ENCODE data around the gene PNKP.

- TF ChIP-seq EP300 (conservative IDR thresholded peaks at IDR 0.05; ENCODE audit: poor library complexity, severe bottlenecking) (no peak), TAF1 (IDR thresholded peaks at IDR 0.05; ENCODE audit: low read depth) (no peak)
Observed at GRCh38 chr19:49846408-49846807, 21.0 kb downstream of the PNKP start.

All from neural cell (in vitro differentiated cells).